ENCODE measurements around the gene CCDC69.
A peak's percentile ranks its signal among the peaks of the same experiment; 100 is the strongest.

Gene CCDC69

DNA sequence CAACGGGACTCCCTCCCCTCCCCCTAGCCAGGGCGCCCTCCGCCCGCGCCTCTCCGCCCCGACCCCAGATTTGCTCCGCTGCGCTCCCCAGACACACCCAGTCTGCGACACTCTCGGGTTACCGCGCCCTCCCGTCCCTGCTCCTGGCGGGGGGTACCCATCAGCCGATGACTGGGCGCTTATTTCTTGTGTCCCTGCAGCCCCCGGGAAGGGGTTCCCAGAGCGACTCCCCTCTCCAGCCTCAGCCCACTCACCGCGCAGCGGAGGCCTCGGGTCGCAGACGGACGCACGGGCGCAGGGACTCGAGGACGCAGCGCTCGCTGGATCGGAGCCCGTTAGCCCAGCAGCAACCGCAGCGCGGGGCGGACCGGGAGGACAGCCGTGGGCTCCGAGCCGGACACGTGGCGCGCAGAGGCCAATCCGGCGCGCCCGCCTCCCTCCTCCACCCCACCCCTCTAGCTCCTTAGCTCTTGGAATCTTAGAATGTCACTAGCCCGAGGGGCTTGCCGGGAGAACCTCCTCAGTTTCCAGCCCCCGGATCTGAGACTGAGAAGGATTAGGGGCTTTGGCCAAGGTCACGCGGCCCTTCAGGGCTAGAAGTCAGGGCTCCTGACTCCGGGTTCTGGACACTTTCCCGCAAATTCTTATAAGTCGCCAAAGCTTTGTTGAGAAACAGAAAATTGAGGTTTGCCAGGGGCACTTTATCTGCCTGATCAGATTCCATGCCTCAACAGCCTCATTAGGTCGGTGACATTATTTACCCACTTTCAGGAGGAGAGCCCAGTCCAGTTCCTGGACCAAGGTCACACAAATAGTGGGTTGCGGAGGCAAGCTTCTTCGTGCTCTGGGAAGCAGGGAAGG lies 66.2 kb downstream of the CCDC69 start, which contains the start of gene ANXA6:
TSS of gene ANXA6 (minus strand) at position 354 of the 861 bp plus-strand sequence. CDS start 9,878 bp downstream, outside the sequence.
- DNase-seq: peak; percentile 62

DNA sequence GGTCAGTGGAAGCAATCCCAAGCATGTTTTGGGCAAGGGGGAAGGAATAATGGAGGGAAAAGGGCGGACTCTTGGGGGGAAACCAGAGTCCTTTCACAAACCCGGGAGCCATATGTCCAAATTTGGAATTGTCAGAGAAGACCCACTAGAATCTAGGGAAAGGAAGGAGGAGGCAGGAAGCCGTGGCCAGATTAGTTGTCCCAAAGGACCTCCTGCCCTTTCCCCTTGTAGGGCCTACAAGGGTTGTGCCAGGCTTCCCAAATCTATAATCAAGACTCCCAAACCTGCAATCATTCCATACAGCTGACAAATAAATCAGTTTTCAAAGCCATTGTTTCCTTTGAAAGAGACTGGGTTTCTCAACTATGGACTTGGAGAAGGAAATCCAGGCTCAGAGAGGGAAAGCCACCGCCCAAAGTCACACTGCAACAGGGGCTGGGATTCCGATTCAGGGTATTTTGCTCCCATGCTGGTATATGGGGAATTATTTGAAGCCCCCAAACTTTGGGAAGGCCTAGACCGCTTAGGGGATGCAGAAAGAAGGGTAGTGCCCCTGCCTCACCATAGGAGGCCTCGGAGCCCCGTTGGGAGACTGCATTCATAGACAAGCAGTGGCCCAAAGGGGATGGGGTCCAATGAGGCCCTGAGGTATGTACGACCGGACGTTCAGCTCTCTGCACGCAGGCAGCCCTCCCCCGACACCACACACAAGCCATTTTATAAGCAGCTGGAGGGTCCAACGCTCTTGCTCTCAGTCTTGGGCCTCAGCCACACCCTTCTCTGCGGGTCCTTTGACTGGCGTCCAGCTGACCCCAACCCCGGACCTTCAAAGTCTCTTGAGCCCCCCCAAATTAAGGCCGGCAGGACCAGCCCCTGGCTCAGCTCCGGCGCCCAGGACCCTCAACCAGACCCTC lies 67.1 kb downstream of the CCDC69 start:
- DNase-seq: no peak

GRCh38 chr5:151155775-151156506 lies 68.0 kb downstream of the CCDC69 start:
- no peak for DNase-seq

GRCh38 chr5:151154931-151155774 lies 68.7 kb downstream of the CCDC69 start:
- peak; percentile 65 for DNase-seq

- DNase-seq: peak; percentile 22
These were observed 70.1 kb downstream of the CCDC69 start for GRCh38 chr5:151153766-151154272.

DNA sequence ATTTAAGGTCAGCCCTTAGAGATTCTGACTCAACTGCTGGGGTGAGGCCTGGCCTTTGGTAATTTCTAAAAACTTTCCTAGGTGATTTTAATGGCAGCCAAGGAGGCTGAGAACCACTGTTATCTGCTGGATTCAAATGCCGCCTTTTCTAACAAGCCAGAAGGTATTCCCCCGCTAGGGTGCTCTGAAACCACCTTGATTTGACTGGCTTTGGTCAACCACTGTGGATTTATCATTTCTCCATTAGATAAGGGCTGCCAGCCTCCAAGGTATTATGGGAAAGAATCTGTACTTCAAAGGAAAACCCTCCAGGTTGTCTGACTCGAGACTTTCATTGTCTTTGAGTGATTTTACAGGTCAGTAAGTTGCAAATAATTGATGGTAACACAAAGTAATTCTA lies 70.6 kb downstream of the CCDC69 start:
- DNase-seq: no peak

GRCh38 chr5:151151793-151152192 lies 72.1 kb downstream of the CCDC69 start:
- DNase-seq: peak; percentile 23

- DNase-seq: peak; percentile 33
These were observed 72.6 kb downstream of the CCDC69 start for GRCh38 chr5:151151263-151151660.

DNA sequence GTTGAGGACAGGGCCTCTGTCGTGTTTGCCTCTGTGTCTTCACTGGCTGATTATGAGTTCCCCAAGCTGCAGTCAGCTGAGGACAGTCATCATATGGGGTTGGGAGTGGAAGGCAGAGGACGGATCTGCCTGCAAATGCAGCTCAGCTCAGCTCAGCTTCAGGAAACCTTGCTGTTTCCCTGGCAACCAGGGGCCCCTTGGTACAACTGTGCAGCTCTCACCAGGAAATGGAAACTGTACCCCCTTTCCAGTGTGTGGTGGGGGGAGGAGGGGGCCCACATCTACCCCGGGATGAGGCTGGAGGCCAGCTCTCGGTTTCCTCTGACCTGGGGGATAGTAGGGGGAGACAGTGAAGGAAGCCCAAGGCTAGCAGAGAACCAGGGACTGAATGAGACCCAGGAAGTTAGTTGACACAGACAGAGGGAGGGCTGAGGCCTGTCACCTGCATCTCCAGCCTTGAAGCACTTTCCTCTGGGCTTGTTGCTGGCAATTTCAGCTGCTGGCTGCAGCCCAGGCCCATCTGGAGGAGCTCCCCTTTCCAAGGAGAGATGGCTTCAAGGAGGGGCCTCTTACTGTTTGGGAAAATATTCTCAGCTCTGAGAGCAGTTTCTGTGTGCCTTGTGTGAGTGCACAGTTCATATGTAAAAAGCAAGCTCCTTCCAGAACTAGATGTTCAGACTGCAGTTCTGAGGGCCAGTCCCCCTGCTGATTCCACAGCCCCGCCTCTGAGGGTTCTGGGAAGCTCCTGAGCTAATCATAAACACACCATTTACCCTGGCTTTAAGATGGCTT lies 73.2 kb downstream of the CCDC69 start:
- peak; percentile 78 for DNase-seq

DNA sequence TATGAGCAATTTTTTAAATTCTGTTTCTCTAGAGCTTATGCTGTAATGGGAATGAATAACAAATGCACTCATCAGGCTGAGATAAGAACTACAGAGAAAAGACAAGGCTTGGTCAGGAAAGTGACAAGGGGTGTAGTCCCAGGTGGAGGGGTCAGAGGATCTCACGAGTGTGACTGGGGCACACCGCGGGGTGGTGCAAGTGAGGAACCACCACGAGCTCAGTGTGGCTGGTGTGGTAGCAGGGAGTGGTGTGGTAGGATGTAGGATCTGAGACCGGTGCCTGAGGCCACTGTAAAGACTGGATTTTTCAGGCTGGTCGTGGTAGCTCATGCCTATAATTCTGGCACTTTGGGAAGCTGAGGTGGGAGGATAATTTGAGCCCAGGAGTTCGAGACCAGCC lies 75.3 kb downstream of the CCDC69 start:
- peak; percentile 34 for DNase-seq

GRCh38 chr5:151147033-151147432 lies 76.9 kb downstream of the CCDC69 start:
- no peak for DNase-seq

GRCh38 chr5:151146061-151146460 lies 77.8 kb downstream of the CCDC69 start:
- DNase-seq: no peak

DNA sequence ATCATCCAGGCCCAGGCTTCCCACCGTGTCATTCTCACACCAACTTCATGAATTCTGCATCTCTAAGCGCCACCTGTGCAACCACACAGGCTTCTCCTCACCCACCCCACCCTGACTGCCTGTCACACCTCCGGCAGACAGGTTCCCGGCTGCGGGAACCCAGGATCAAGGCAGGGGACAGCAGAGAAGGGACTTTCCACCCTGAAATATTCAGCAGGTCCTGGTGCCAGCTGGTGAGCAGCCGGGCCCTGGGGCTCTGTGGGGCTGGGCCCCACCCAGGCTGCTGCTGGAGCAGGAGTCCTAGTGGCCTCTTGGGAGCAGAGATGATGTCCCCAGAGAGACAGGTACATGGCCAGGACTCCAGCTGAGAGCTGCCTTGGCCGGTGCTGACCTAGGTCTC lies 79.0 kb downstream of the CCDC69 start:
- no peak for DNase-seq

DNA sequence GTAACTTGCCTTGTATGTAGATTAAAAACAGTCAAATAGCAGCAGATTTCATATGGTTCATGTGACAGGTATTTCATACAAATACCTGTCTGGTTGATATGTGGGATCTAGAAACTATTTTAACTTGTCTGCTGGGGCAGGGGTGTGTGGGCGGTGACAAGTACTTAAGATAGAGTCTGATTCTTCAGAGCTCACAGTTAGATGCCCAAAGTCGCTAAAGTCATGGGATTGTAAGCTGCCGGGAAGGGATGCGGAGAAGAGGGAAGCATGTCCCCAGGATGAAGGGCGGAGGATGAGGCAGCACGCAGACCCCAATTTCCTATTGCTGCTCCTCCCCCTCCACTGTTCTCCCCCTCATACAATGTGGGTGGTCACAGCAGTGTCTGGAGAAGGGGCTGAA lies 79.6 kb downstream of the CCDC69 start:
- no peak for DNase-seq

GRCh38 chr5:151143645-151144044 lies 80.2 kb downstream of the CCDC69 start:
- no peak for DNase-seq

DNA sequence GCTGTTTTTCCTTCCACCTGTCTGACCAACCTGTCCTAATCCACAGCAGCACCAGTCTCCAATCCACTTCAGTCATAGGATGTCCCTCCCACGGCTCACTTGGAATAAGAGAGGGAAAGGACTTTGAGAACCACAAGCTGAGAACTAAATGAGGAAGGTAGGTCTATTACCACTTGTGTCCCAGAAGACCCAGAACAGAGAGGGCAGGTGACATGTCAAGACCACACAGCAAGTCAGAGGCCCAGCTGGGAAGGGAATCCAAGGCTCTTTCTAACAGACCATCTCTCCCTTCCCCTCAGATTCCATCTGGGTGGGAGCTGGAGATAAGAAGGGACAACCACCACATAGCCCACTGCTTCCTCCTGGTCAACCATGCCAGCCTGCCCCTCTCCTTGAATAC lies 81.0 kb downstream of the CCDC69 start:
- no peak for DNase-seq

- peak; percentile 73 for DNase-seq
These were observed 82.4 kb downstream of the CCDC69 start for GRCh38 chr5:151141535-151141934.

GRCh38 chr5:151140686-151141459 lies 83.0 kb downstream of the CCDC69 start:
- DNase-seq: no peak

DNA sequence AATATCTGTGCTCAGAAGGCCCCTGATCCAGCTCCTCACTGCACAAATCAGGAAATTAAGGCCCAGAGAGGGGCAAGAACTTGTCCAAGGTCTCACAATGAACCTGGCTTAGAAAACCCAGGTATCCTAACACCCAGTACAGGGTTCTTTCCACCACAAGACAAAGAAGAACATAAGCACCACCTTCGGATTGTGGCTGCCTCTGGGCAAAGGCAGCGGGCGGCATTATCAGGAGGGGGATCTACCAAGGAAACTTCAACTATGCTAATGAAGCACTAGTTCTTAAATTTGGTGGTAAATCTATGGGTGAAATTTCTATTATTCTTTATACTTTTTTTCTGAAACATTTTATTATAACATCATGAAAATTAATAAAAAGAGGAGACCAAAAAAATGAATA lies 84.2 kb downstream of the CCDC69 start:
- DNase-seq: peak; percentile 49

- DNase-seq: peak; percentile 70
These were observed 84.9 kb downstream of the CCDC69 start for GRCh38 chr5:151139015-151139414.

Measured in CD4-positive, alpha-beta T cell treated with Interleukin-21 for 1 hour (primary cell).